ENCODE measurements around the gene TRIM17.

Gene TRIM17

GRCh38 chr1:228450200-228450599 lies 33.5 kb upstream of the TRIM17 start:
- TF ChIP-seq CREB1 (IDR thresholded peaks at IDR 0.05; ENCODE audit: low read depth), result no peak
- TF ChIP-seq RAD21 (IDR thresholded peaks at IDR 0.05; ENCODE audit: low read depth), result no peak
- no peak for TF ChIP-seq USF1 (IDR thresholded peaks at IDR 0.05)
- TF ChIP-seq TAF1 (IDR thresholded peaks at IDR 0.05; ENCODE audit: low read depth), result no peak
- no peak for TF ChIP-seq EGR1 (IDR thresholded peaks at IDR 0.05)
- TF ChIP-seq TCF12 (IDR thresholded peaks at IDR 0.05; ENCODE audit: low read depth), result no peak
- no peak for TF ChIP-seq REST (IDR thresholded peaks at IDR 0.05; ENCODE audit: low read depth)
- no peak for TF ChIP-seq EP300 (IDR thresholded peaks at IDR 0.05; ENCODE audit: borderline replicate concordance)
- no peak for TF ChIP-seq YY1 (IDR thresholded peaks at IDR 0.05; ENCODE audit: low read depth)
- TF ChIP-seq TEAD4 (IDR thresholded peaks at IDR 0.05), result no peak
- TF ChIP-seq CEBPB (IDR thresholded peaks at IDR 0.05), result no peak
- TF ChIP-seq FOXM1 (IDR thresholded peaks at IDR 0.05; ENCODE audit: borderline replicate concordance, low read depth), result no peak
- TF ChIP-seq MAX (IDR thresholded peaks at IDR 0.05), result no peak
- no peak for TF ChIP-seq ZBTB7A (IDR thresholded peaks at IDR 0.05; ENCODE audit: low read depth)
- no peak for TF ChIP-seq NFIC (IDR thresholded peaks at IDR 0.05)

GRCh38 chr1:228448372-228448771 lies 31.7 kb upstream of the TRIM17 start:
- TF ChIP-seq EP300 (IDR thresholded peaks at IDR 0.05; ENCODE audit: borderline replicate concordance) (no peak), TEAD4 (IDR thresholded peaks at IDR 0.05) (no peak), MAX (IDR thresholded peaks at IDR 0.05) (no peak), YY1 (IDR thresholded peaks at IDR 0.05; ENCODE audit: low read depth) (no peak)

GRCh38 chr1:228446852-228447251 lies 30.2 kb upstream of the TRIM17 start:
- TF ChIP-seq USF1 (IDR thresholded peaks at IDR 0.05), result no peak
- no peak for TF ChIP-seq YY1 (IDR thresholded peaks at IDR 0.05; ENCODE audit: low read depth)
- TF ChIP-seq TAF1 (IDR thresholded peaks at IDR 0.05; ENCODE audit: low read depth), result no peak
- no peak for TF ChIP-seq TCF12 (IDR thresholded peaks at IDR 0.05; ENCODE audit: low read depth)
- TF ChIP-seq CEBPB (IDR thresholded peaks at IDR 0.05), result no peak

GRCh38 chr1:228445843-228446650 lies 29.4 kb upstream of the TRIM17 start:
- no peak for TF ChIP-seq RAD21 (IDR thresholded peaks at IDR 0.05; ENCODE audit: low read depth)
- no peak for TF ChIP-seq CEBPB (IDR thresholded peaks at IDR 0.05)
- TF ChIP-seq YY1 (IDR thresholded peaks at IDR 0.05; ENCODE audit: low read depth), result no peak
- no peak for TF ChIP-seq CREB1 (IDR thresholded peaks at IDR 0.05; ENCODE audit: low read depth)

- TF ChIP-seq MAX (IDR thresholded peaks at IDR 0.05) (no peak), NFIC (IDR thresholded peaks at IDR 0.05) (no peak)
Observed at GRCh38 chr1:228445490-228445842, 28.8 kb upstream of the TRIM17 start.

- TF ChIP-seq USF1 (IDR thresholded peaks at IDR 0.05) (no peak), YY1 (IDR thresholded peaks at IDR 0.05; ENCODE audit: low read depth) (no peak), REST (IDR thresholded peaks at IDR 0.05; ENCODE audit: low read depth) (no peak), RAD21 (IDR thresholded peaks at IDR 0.05; ENCODE audit: low read depth) (no peak), TCF12 (IDR thresholded peaks at IDR 0.05; ENCODE audit: low read depth) (no peak), ZBTB7A (IDR thresholded peaks at IDR 0.05; ENCODE audit: low read depth) (no peak), CEBPB (IDR thresholded peaks at IDR 0.05) (no peak), NFIC (IDR thresholded peaks at IDR 0.05) (no peak)
Observed at GRCh38 chr1:228443395-228443794, 26.7 kb upstream of the TRIM17 start.
